Ishikawa (cell line): ENCODE measurements around the gene C3.

Experiments
- CEBPB ChIP-seq: IDR thresholded peaks from 2 replicates; pipeline ENCODE4 v1.6.1; 2012
- CREB1 ChIP-seq: IDR thresholded peaks from 2 replicates; pipeline ENCODE4 v1.6.1; 2012; ENCODE audit warnings: low read depth
- EP300 ChIP-seq: IDR thresholded peaks from 2 replicates; pipeline ENCODE4 v1.6.1; 2012; ENCODE audit warnings: borderline replicate concordance
- FOXM1 ChIP-seq: IDR thresholded peaks from 2 replicates; pipeline ENCODE4 v1.6.1; 2012; ENCODE audit warnings: low read depth, borderline replicate concordance
- RAD21 ChIP-seq: IDR thresholded peaks from 2 replicates; pipeline ENCODE4 v1.6.1; 2012; ENCODE audit warnings: low read depth
- TAF1 ChIP-seq: IDR thresholded peaks from 2 replicates; pipeline ENCODE4 v1.6.1; 2012; ENCODE audit warnings: low read depth, mild to moderate bottlenecking
- TF ChIP-seq, protein P1 (sequence below): IDR thresholded peaks from 2 replicates; pipeline ENCODE4 v1.6.1; 2012; ENCODE audit warnings: low read depth, mild to moderate bottlenecking

DNA sequence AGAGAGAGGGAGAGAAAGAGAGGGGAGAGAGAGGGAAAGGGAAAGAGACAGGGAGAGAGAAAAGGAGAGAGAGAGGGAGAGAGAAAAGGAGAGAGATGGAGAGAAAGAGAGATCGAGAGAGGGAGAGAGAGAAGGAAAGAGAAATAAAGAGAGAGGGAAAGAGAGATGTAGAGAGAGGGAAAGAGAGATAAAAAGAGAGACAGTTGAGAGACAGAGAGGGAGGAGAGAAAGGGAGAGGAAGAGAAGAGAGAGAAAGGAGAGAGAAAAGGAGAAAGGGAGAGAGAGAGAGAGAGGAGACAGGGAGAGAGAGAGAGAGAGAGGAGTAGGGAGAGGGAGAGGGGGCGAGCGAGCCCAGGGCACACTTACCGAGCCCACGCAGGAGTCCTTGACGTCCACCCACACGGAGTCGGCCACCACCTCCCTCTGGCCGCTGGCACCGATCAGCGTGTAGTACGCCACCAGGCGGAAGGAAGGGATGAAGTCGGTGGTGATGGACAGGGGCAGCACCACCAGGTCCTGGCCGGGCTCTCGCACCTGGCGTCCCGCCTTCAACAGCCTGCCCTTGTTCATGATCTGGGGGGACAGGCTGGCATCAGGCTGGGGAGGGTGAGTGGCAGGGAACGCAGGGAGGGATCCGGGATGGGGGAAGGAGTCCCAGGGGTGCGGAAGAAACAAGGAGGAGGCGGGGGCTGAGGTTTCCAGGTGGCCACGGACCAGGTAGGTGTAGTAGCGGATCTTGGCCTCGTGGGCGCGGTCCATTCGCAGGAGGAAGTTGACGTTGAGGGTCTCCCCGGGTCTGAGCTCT is 10.0 kb downstream of the C3 start:
- TF ChIP-seq FOXM1, result no peak
- no peak for TF ChIP-seq EP300
- TF ChIP-seq, protein P1, sequence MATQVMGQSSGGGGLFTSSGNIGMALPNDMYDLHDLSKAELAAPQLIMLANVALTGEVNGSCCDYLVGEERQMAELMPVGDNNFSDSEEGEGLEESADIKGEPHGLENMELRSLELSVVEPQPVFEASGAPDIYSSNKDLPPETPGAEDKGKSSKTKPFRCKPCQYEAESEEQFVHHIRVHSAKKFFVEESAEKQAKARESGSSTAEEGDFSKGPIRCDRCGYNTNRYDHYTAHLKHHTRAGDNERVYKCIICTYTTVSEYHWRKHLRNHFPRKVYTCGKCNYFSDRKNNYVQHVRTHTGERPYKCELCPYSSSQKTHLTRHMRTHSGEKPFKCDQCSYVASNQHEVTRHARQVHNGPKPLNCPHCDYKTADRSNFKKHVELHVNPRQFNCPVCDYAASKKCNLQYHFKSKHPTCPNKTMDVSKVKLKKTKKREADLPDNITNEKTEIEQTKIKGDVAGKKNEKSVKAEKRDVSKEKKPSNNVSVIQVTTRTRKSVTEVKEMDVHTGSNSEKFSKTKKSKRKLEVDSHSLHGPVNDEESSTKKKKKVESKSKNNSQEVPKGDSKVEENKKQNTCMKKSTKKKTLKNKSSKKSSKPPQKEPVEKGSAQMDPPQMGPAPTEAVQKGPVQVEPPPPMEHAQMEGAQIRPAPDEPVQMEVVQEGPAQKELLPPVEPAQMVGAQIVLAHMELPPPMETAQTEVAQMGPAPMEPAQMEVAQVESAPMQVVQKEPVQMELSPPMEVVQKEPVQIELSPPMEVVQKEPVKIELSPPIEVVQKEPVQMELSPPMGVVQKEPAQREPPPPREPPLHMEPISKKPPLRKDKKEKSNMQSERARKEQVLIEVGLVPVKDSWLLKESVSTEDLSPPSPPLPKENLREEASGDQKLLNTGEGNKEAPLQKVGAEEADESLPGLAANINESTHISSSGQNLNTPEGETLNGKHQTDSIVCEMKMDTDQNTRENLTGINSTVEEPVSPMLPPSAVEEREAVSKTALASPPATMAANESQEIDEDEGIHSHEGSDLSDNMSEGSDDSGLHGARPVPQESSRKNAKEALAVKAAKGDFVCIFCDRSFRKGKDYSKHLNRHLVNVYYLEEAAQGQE, result no peak
- no peak for TF ChIP-seq CREB1
- TF ChIP-seq TAF1, result no peak
- TF ChIP-seq CEBPB, result no peak
- TF ChIP-seq RAD21, result no peak
